Chondrocyte (in vitro differentiated cells): ENCODE measurements around the gene DUSP22. TPM values are rescaled to one million over a fixed set of nuclear protein-coding genes. Genes with fewer than 3 reads are reported as not detected.
A peak's percentile ranks its signal among the peaks of the same experiment; 100 is the strongest.

Experiments
- DNase-seq: peaks from one replicate; pipeline ENCODE4 v3.0.0; 2021; ENCODE audit warnings: mixed read lengths, low spot score
- H3K27ac Mint-ChIP-seq: one replicate; pipeline ENCODE4 v1.8.0; 2021; ENCODE audit warnings: mild to moderate bottlenecking, moderate library complexity, mixed read lengths; ENCODE audit not compliant: unreplicated experiment
- H3K27me3 Mint-ChIP-seq: 2 replicates; pipeline ENCODE4 v1.8.0; 2021; ENCODE audit warnings: low read depth, mixed read lengths
- H3K36me3 Mint-ChIP-seq: 2 replicates; pipeline ENCODE4 v1.8.0; 2021; ENCODE audit warnings: low read depth, mixed read lengths
- H3K4me1 Mint-ChIP-seq: 2 replicates; pipeline ENCODE4 v1.8.0; 2021; ENCODE audit warnings: low read depth, mild to moderate bottlenecking, mixed read lengths
- H3K4me3 Mint-ChIP-seq: one replicate; pipeline ENCODE4 v1.8.0; 2021; ENCODE audit warnings: mild to moderate bottlenecking, moderate library complexity, mixed read lengths; ENCODE audit not compliant: unreplicated experiment
- H3K9me3 Mint-ChIP-seq: 2 replicates; pipeline ENCODE4 v1.8.0; 2021; ENCODE audit warnings: low read depth, mixed read lengths
- CTCF ChIP-seq: fragments of 200-600 bp; sonication (generic); IDR thresholded peaks from 2 replicates; pipeline ENCODE4 v1.5.0; 2021; ENCODE audit warnings: antibody characterized with exemption, mild to moderate bottlenecking, moderate library complexity
- total RNA-seq: library from RNA; stranded (reverse); gene quantifications from 3 replicates; pipeline ENCODE4 v1.2.1, GENCODE V29; 2021

DUSP22 gene
- total RNA-seq, 1 donor from 2014 or later: 34.2 TPM

GRCh38 chr6:365835-366234, 73.5 kb downstream of the DUSP22 start:
- peaks cover 45% of the 10 kb centered on the region for H3K9me3 Mint-ChIP-seq
- no peaks in the 10 kb centered on the region for H3K4me1 Mint-ChIP-seq
- H3K27ac Mint-ChIP-seq: no peak overlapping the region
- no peak for TF ChIP-seq CTCF
- peaks cover 12% of the 10 kb centered on the region for H3K27me3 Mint-ChIP-seq
- H3K36me3 Mint-ChIP-seq: peaks cover 6% of the 10 kb centered on the region
- H3K4me3 Mint-ChIP-seq: no peak overlapping the region
- peak; percentile 85 for DNase-seq

- no peak overlapping the region for H3K4me3 Mint-ChIP-seq
- no peaks in the 10 kb centered on the region for H3K4me1 Mint-ChIP-seq
- peaks cover 12% of the 10 kb centered on the region for H3K27me3 Mint-ChIP-seq
- H3K27ac Mint-ChIP-seq: no peak overlapping the region
- H3K9me3 Mint-ChIP-seq: peaks cover 41% of the 10 kb centered on the region
- peaks cover 6% of the 10 kb centered on the region for H3K36me3 Mint-ChIP-seq
- peak; percentile 92 for DNase-seq
- no peak for TF ChIP-seq CTCF
Observed at GRCh38 chr6:366389-367297, 74.4 kb downstream of the DUSP22 start.

- Mint-ChIP-seq H3K4me3 (no peak overlapping the region), H3K4me1 (no peaks in the 10 kb centered on the region), H3K36me3 (peaks cover 6% of the 10 kb centered on the region), H3K27me3 (peaks cover 12% of the 10 kb centered on the region), H3K27ac (no peak overlapping the region), H3K9me3 (peaks cover 36% of the 10 kb centered on the region)
- no peak for TF ChIP-seq CTCF
- DNase-seq: peak; percentile 18
Observed at GRCh38 chr6:367298-367794, 75.1 kb downstream of the DUSP22 start.

- peak; percentile 79 for DNase-seq
- no peaks in the 10 kb centered on the region for H3K4me1 Mint-ChIP-seq
- no peak overlapping the region for H3K4me3 Mint-ChIP-seq
- peaks cover 17% of the 10 kb centered on the region for H3K27me3 Mint-ChIP-seq
- TF ChIP-seq CTCF: no peak
- peaks cover 31% of the 10 kb centered on the region for H3K9me3 Mint-ChIP-seq
- H3K36me3 Mint-ChIP-seq: peaks cover 6% of the 10 kb centered on the region
- H3K27ac Mint-ChIP-seq: no peak overlapping the region
Observed at GRCh38 chr6:367891-368630, 75.8 kb downstream of the DUSP22 start.
